HFFc6 (cell line): ENCODE data around the gene ZNF716. TPM values are rescaled to one million over a fixed set of nuclear protein-coding genes. Genes with fewer than 3 reads are reported as not detected.

Experiments
- DNase-seq: peaks from one replicate; pipeline ENCODE4 v3.0.0-alpha.2; 2018
- H3K27ac Mint-ChIP-seq: 2 replicates; pipeline ENCODE4 v1.8.0; 2020; ENCODE audit warnings: mild to moderate bottlenecking, mixed read lengths
- H3K27me3 Mint-ChIP-seq: 2 replicates; pipeline ENCODE4 v1.8.0; 2021; ENCODE audit warnings: mild to moderate bottlenecking, moderate library complexity, mixed read lengths; ENCODE audit not compliant: insufficient read depth
- H3K36me3 Mint-ChIP-seq: 2 replicates; pipeline ENCODE4 v1.8.0; 2021; ENCODE audit warnings: low read depth, mixed read lengths
- H3K4me1 Mint-ChIP-seq: 2 replicates; pipeline ENCODE4 v1.8.0; 2020; ENCODE audit warnings: low read depth, mixed read lengths
- H3K4me3 Mint-ChIP-seq: 2 replicates; pipeline ENCODE4 v1.8.0; 2020; ENCODE audit warnings: mild to moderate bottlenecking, moderate library complexity, mixed read lengths
- H3K9me3 Mint-ChIP-seq: 2 replicates; pipeline ENCODE4 v1.8.0; 2020; ENCODE audit warnings: mild to moderate bottlenecking, mixed read lengths
- total RNA-seq, 6 experiments: library from RNA; stranded (reverse); fragmentation: NEBNext Ultra II Directional; extraction: Animal tissue kit (Norgen Biotek cat#: 25700); gene quantifications; 2 replicates in 1 of 6; 3 replicates in 5 of 6; pipeline ENCODE4 v1.2.3, GENCODE V29; 2021
- TF ChIP-seq, protein P1 (sequence below): fragments of 200-600 bp; sonication (generic); IDR thresholded peaks from 2 replicates; pipeline ENCODE4 v1.5.0; 2021; ENCODE audit warnings: antibody characterized with exemption, mild to moderate bottlenecking

Gene ZNF716
- total RNA-seq, 6 experiments from 2014 or later, result not detected

GRCh38 chr7:57404967-57405421 lies 45.0 kb upstream of the ZNF716 start:
- TF ChIP-seq, protein P1, sequence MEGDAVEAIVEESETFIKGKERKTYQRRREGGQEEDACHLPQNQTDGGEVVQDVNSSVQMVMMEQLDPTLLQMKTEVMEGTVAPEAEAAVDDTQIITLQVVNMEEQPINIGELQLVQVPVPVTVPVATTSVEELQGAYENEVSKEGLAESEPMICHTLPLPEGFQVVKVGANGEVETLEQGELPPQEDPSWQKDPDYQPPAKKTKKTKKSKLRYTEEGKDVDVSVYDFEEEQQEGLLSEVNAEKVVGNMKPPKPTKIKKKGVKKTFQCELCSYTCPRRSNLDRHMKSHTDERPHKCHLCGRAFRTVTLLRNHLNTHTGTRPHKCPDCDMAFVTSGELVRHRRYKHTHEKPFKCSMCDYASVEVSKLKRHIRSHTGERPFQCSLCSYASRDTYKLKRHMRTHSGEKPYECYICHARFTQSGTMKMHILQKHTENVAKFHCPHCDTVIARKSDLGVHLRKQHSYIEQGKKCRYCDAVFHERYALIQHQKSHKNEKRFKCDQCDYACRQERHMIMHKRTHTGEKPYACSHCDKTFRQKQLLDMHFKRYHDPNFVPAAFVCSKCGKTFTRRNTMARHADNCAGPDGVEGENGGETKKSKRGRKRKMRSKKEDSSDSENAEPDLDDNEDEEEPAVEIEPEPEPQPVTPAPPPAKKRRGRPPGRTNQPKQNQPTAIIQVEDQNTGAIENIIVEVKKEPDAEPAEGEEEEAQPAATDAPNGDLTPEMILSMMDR, result no peak
- peaks cover 12% of the 10 kb centered on the region; the same call in 1 of the 2 replicates for H3K36me3 Mint-ChIP-seq
- no peak overlapping the region for H3K4me3 Mint-ChIP-seq
- peaks cover 61% of the 10 kb centered on the region for H3K9me3 Mint-ChIP-seq
- no peak overlapping the region for H3K27ac Mint-ChIP-seq
- H3K4me1 Mint-ChIP-seq, result no peaks in the 10 kb centered on the region
- DNase-seq, result no peak
- no peaks in the 10 kb centered on the region for H3K27me3 Mint-ChIP-seq

DNA sequence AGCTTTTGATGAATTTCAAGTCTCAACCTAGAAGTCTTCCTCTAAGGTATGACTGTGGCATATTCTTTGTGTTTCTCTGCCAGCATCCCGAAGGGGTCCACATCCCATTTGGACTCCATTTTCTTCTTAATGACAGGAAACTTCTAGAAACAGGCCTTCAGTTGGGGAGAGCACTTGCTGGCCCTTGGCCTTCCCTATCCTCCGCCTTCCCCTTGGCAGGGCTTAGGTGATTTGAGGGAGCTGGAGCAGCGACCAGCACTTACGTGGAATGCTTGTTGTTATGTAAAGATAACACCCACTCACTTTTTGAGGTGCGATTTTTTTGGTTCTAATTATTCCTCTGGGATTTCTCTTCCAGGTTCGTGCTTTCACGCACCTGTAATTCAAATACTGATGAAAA lies 42.9 kb upstream of the ZNF716 start:
- TF ChIP-seq, protein P1, result no peak
- no peaks in the 10 kb centered on the region for H3K27me3 Mint-ChIP-seq
- DNase-seq, result no peak
- H3K36me3 Mint-ChIP-seq, result peaks cover 12% of the 10 kb centered on the region; the same call in 1 of the 2 replicates
- H3K4me3 Mint-ChIP-seq, result no peak overlapping the region
- H3K4me1 Mint-ChIP-seq, result no peaks in the 10 kb centered on the region
- H3K27ac Mint-ChIP-seq, result no peak overlapping the region
- H3K9me3 Mint-ChIP-seq, result peaks cover 58% of the 10 kb centered on the region

DNA sequence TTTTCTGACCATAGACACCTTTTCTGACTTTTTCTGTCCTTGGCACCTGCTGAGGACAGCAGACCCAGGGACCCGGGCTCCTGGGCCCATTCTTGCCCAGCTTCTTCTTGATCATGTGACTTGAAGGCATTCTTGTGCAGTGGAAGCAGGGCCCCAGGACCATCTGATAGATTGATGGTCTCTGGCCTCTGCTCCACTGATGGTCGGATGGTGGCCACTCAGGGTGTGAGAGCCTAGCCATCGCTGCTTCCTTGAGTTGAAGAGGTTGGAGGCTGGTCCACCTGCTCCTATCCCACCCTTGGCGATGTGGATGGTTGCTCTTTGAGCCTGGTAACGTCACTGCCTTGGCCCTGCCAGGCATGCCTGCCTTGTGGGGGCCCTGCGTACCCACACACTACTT lies 37.8 kb upstream of the ZNF716 start:
- Mint-ChIP-seq H3K27ac (no peak overlapping the region), H3K4me1 (no peaks in the 10 kb centered on the region), H3K9me3 (peaks cover 17% of the 10 kb centered on the region), H3K36me3 (no peaks in the 10 kb centered on the region), H3K4me3 (no peak overlapping the region), H3K27me3 (no peaks in the 10 kb centered on the region)
- TF ChIP-seq, protein P1, result no peak
- no peak for DNase-seq

GRCh38 chr7:57412618-57413017 lies 37.4 kb upstream of the ZNF716 start:
- Mint-ChIP-seq H3K36me3 (no peaks in the 10 kb centered on the region), H3K9me3 (peaks cover 17% of the 10 kb centered on the region), H3K4me3 (no peak overlapping the region), H3K4me1 (no peaks in the 10 kb centered on the region), H3K27me3 (no peaks in the 10 kb centered on the region), H3K27ac (no peak overlapping the region)
- no peak for DNase-seq
- TF ChIP-seq, protein P1, result no peak

GRCh38 chr7:57413529-57414398 lies 36.2 kb upstream of the ZNF716 start:
- no peak for DNase-seq
- no peaks in the 10 kb centered on the region for H3K4me1 Mint-ChIP-seq
- H3K9me3 Mint-ChIP-seq, result peaks cover 15% of the 10 kb centered on the region
- H3K4me3 Mint-ChIP-seq, result no peak overlapping the region
- TF ChIP-seq, protein P1, result no peak
- H3K36me3 Mint-ChIP-seq, result no peaks in the 10 kb centered on the region
- H3K27me3 Mint-ChIP-seq, result no peaks in the 10 kb centered on the region
- no peak overlapping the region for H3K27ac Mint-ChIP-seq
